ENCODE results near the gene NABP1.

The NABP1 gene

DNA sequence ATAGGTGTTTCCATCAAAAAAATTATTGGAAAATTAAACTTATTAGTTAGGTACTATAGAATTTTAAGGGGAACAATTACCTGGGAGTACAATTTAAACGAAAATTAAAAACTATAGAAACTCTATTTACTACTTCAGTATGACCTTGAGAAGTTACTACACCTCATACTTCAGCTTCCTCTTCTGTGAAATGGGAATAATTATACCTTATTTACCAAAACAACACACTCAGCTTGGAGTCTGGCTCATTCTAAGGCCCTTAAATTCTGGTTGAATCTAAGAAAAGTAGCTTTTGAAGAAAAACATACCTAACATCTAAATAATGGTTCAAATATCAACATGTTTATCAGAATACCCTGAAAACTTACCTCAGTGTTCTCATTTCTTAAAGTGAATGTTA is 2.7 kb downstream of the NABP1 start:
- no peak for TF ChIP-seq EZH2phosphoT487 (IDR thresholded peaks at IDR 0.05; ENCODE audit: low read depth)
- TF ChIP-seq, protein P1, sequence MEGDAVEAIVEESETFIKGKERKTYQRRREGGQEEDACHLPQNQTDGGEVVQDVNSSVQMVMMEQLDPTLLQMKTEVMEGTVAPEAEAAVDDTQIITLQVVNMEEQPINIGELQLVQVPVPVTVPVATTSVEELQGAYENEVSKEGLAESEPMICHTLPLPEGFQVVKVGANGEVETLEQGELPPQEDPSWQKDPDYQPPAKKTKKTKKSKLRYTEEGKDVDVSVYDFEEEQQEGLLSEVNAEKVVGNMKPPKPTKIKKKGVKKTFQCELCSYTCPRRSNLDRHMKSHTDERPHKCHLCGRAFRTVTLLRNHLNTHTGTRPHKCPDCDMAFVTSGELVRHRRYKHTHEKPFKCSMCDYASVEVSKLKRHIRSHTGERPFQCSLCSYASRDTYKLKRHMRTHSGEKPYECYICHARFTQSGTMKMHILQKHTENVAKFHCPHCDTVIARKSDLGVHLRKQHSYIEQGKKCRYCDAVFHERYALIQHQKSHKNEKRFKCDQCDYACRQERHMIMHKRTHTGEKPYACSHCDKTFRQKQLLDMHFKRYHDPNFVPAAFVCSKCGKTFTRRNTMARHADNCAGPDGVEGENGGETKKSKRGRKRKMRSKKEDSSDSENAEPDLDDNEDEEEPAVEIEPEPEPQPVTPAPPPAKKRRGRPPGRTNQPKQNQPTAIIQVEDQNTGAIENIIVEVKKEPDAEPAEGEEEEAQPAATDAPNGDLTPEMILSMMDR (IDR thresholded peaks at IDR 0.05; ENCODE audit: low read depth, low read length) = no peak
- peak overlapping the region; percentile 100 for H3K9ac ChIP-seq (ENCODE audit: low read length)
- peak overlapping the region; percentile 81 for H3K4me2 ChIP-seq (ENCODE audit: low read length)
- H3K79me2 ChIP-seq (ENCODE audit: low read length) = peaks cover 92% of the 10 kb centered on the region
- peak overlapping the region; percentile 98 for H3K27ac ChIP-seq (ENCODE audit: low read length)
- H3K9me3 ChIP-seq (ENCODE audit: insufficient read depth, low read length) = no peaks in the 10 kb centered on the region
- no peaks in the 10 kb centered on the region for H3K27me3 ChIP-seq (ENCODE audit: low read depth, low read length)
- peaks cover 68% of the 10 kb centered on the region for H3K36me3 ChIP-seq (replicated peaks; ENCODE audit: low read depth, low read length)
- peak overlapping the region; percentile 95 for H3K4me3 ChIP-seq (ENCODE audit: low read length)
- H4K20me1 ChIP-seq (ENCODE audit: insufficient read depth, low read length) = peaks cover 48% of the 10 kb centered on the region
- H2AFZ ChIP-seq (ENCODE audit: low read depth, low read length) = no peak overlapping the region
- peaks cover 46% of the 10 kb centered on the region for H3K4me1 ChIP-seq (ENCODE audit: low read length)

DNA sequence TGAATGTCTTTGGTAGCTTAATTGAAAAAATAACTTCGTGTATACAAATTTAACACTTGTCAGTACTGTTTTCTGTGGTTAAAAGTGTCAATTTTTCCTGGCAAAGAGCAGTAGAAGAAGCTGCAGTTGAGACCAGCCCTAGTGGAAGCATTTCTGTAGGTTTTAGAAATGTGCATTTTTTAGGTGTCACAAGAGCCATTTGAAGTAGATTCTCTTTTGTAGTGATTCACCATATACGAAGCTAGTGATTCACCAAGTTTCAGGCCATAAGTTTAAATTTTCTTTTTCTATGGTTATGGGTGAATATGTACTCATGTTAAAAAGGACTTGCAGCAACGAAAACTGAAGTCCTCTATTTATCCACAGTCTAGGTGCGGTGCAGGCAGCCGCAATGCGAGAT is 4.2 kb downstream of the NABP1 start:
- Histone ChIP-seq H3K36me3 (replicated peaks; ENCODE audit: low read depth, low read length) (peaks cover 82% of the 10 kb centered on the region), H4K20me1 (ENCODE audit: insufficient read depth, low read length) (peaks cover 63% of the 10 kb centered on the region), H3K9ac (ENCODE audit: low read length) (peak overlapping the region; percentile 100), H3K79me2 (ENCODE audit: low read length) (peaks cover 97% of the 10 kb centered on the region), H3K9me3 (ENCODE audit: insufficient read depth, low read length) (no peaks in the 10 kb centered on the region), H3K4me2 (ENCODE audit: low read length) (peak overlapping the region; percentile 81), H3K4me1 (ENCODE audit: low read length) (peaks cover 48% of the 10 kb centered on the region), H2AFZ (ENCODE audit: low read depth, low read length) (no peak overlapping the region), H3K4me3 (ENCODE audit: low read length) (peak overlapping the region; percentile 95), H3K27me3 (ENCODE audit: low read depth, low read length) (no peaks in the 10 kb centered on the region), H3K27ac (ENCODE audit: low read length) (peak overlapping the region; percentile 98)
- TF ChIP-seq EZH2phosphoT487 (IDR thresholded peaks at IDR 0.05; ENCODE audit: low read depth) = no peak
- TF ChIP-seq, protein P1 (IDR thresholded peaks at IDR 0.05; ENCODE audit: low read depth, low read length) = no peak

DNA sequence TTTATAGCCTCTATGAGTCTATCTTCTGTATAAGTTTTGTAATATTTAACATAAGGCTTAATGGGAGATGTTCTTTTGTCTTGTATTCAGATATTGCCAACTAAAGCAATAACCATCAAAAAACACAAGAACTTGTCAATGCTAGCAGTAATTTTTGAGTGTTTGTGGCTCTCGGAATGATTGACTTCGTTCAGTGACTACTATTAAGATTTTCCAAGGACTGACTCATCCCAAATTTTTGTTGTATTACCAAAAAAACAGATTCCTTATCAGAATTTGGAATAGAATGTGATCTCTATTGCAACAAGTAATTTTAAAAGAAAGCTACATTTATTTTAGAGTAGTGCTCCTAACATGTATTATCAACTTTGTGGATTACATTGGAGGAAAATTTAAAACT is 8.1 kb downstream of the NABP1 start:
- H3K9ac ChIP-seq (ENCODE audit: low read length) = peak overlapping the region; percentile 100
- H3K27me3 ChIP-seq (ENCODE audit: low read depth, low read length) = no peaks in the 10 kb centered on the region
- peaks cover 61% of the 10 kb centered on the region for H3K79me2 ChIP-seq (ENCODE audit: low read length)
- peaks cover 83% of the 10 kb centered on the region for H3K4me1 ChIP-seq (ENCODE audit: low read length)
- TF ChIP-seq, protein P1 (IDR thresholded peaks at IDR 0.05; ENCODE audit: low read depth, low read length) = no peak
- no peak for TF ChIP-seq EZH2phosphoT487 (IDR thresholded peaks at IDR 0.05; ENCODE audit: low read depth)
- peak overlapping the region; percentile 95 for H3K4me3 ChIP-seq (ENCODE audit: low read length)
- peak overlapping the region; percentile 81 for H3K4me2 ChIP-seq (ENCODE audit: low read length)
- H3K27ac ChIP-seq (ENCODE audit: low read length) = peak overlapping the region; percentile 98
- peaks cover 77% of the 10 kb centered on the region for H4K20me1 ChIP-seq (ENCODE audit: insufficient read depth, low read length)
- H3K9me3 ChIP-seq (ENCODE audit: insufficient read depth, low read length) = no peaks in the 10 kb centered on the region
- H2AFZ ChIP-seq (ENCODE audit: low read depth, low read length) = no peak overlapping the region
- peaks cover 77% of the 10 kb centered on the region for H3K36me3 ChIP-seq (replicated peaks; ENCODE audit: low read depth, low read length)

DNA sequence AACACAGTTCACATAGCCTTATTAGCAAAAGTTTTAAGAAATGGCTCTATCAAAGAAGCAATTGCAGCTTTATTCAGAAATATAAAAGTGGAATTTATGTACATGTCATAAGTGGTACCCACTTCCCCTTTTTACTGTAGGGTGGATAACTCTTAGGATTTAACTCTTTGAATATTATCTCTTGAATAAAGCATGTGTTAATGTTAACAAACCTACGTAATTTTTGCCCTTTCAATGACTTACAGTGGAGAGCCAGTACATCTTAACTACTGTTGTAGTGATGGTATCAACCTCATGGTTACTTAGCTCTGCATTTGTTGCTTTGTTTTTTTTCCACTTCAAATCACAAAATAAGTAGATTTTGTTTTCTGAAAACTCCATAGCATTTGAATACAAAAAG is 8.8 kb downstream of the NABP1 start:
- Histone ChIP-seq H3K27me3 (ENCODE audit: low read depth, low read length) (no peaks in the 10 kb centered on the region), H3K79me2 (ENCODE audit: low read length) (peaks cover 54% of the 10 kb centered on the region), H3K36me3 (replicated peaks; ENCODE audit: low read depth, low read length) (peaks cover 71% of the 10 kb centered on the region), H4K20me1 (ENCODE audit: insufficient read depth, low read length) (peaks cover 71% of the 10 kb centered on the region), H3K9ac (ENCODE audit: low read length) (peak overlapping the region; percentile 100), H3K4me2 (ENCODE audit: low read length) (peak overlapping the region; percentile 81), H3K4me3 (ENCODE audit: low read length) (peak overlapping the region; percentile 95), H3K9me3 (ENCODE audit: insufficient read depth, low read length) (no peaks in the 10 kb centered on the region), H3K4me1 (ENCODE audit: low read length) (peaks cover 88% of the 10 kb centered on the region), H3K27ac (ENCODE audit: low read length) (peak overlapping the region; percentile 98), H2AFZ (ENCODE audit: low read depth, low read length) (no peak overlapping the region)
- TF ChIP-seq, protein P1 (IDR thresholded peaks at IDR 0.05; ENCODE audit: low read depth, low read length) = no peak
- TF ChIP-seq EZH2phosphoT487 (IDR thresholded peaks at IDR 0.05; ENCODE audit: low read depth) = no peak

Data from OCI-LY3 (cell line).